Mucosa of stomach (tissue), 1 donor: ENCODE results near the gene TRAF7.

Source experiments
- H3K27me3 ChIP-seq: one replicate; pipeline ENCODE4 v1.7.0; 2013; ENCODE audit warnings: mild to moderate bottlenecking, low read length; ENCODE audit not compliant: control insufficient read depth, insufficient read depth
- H3K36me3 ChIP-seq: one replicate; pipeline ENCODE4 v1.7.0; 2013; ENCODE audit warnings: low read length; ENCODE audit not compliant: control insufficient read depth, insufficient read depth
- H3K4me1 ChIP-seq: one replicate; pipeline ENCODE4 v1.7.0; 2013; ENCODE audit warnings: mild to moderate bottlenecking, low read length; ENCODE audit not compliant: control insufficient read depth, insufficient read depth
- H3K4me3 ChIP-seq: one replicate; pipeline ENCODE4 v1.7.0; 2013; ENCODE audit warnings: low read length
- H3K9ac ChIP-seq: one replicate; pipeline ENCODE4 v1.7.0; 2013; ENCODE audit warnings: mild to moderate bottlenecking, low read length, moderate library complexity
- H3K9me3 ChIP-seq: one replicate; pipeline ENCODE4 v1.7.0; 2013; ENCODE audit warnings: mild to moderate bottlenecking, low read length, moderate library complexity; ENCODE audit not compliant: control insufficient read depth
- donor health status: Pancreatic carcinoma.

The TRAF7 gene

GRCh38 chr16:2166263-2167067 lies 10.9 kb downstream of the TRAF7 start:
- no peak overlapping the region for H3K9ac ChIP-seq
- peaks cover 10% of the 10 kb centered on the region for H3K36me3 ChIP-seq
- no peaks in the 10 kb centered on the region for H3K9me3 ChIP-seq
- no peak overlapping the region for H3K4me3 ChIP-seq
- peaks cover 29% of the 10 kb centered on the region for H3K4me1 ChIP-seq
- H3K27me3 ChIP-seq, result no peaks in the 10 kb centered on the region

- H3K9ac ChIP-seq, result no peak overlapping the region
- no peaks in the 10 kb centered on the region for H3K27me3 ChIP-seq
- no peaks in the 10 kb centered on the region for H3K9me3 ChIP-seq
- H3K4me3 ChIP-seq, result no peak overlapping the region
- H3K36me3 ChIP-seq, result peaks cover 10% of the 10 kb centered on the region
- peaks cover 22% of the 10 kb centered on the region for H3K4me1 ChIP-seq
Observed at GRCh38 chr16:2167068-2167638, 11.6 kb downstream of the TRAF7 start.

- Histone ChIP-seq H3K9ac (no peak overlapping the region), H3K27me3 (no peaks in the 10 kb centered on the region), H3K9me3 (no peaks in the 10 kb centered on the region), H3K36me3 (peaks cover 16% of the 10 kb centered on the region), H3K4me1 (peaks cover 7% of the 10 kb centered on the region), H3K4me3 (no peak overlapping the region)
Observed at GRCh38 chr16:2170080-2170479, 14.5 kb downstream of the TRAF7 start.

- H3K27me3 ChIP-seq, result no peaks in the 10 kb centered on the region
- H3K4me1 ChIP-seq, result peaks cover 7% of the 10 kb centered on the region
- peaks cover 16% of the 10 kb centered on the region for H3K36me3 ChIP-seq
- no peak overlapping the region for H3K4me3 ChIP-seq
- no peaks in the 10 kb centered on the region for H3K9me3 ChIP-seq
- no peak overlapping the region for H3K9ac ChIP-seq
Observed at GRCh38 chr16:2170587-2171435, 15.2 kb downstream of the TRAF7 start.

- Histone ChIP-seq H3K36me3 (peaks cover 10% of the 10 kb centered on the region), H3K9me3 (no peaks in the 10 kb centered on the region), H3K4me3 (no peak overlapping the region), H3K27me3 (no peaks in the 10 kb centered on the region), H3K4me1 (peaks cover 7% of the 10 kb centered on the region), H3K9ac (no peak overlapping the region)
Observed at GRCh38 chr16:2171601-2172178, 16.1 kb downstream of the TRAF7 start.

- peaks cover 7% of the 10 kb centered on the region for H3K4me1 ChIP-seq
- H3K27me3 ChIP-seq, result no peaks in the 10 kb centered on the region
- H3K9ac ChIP-seq, result no peak overlapping the region
- no peak overlapping the region for H3K4me3 ChIP-seq
- peaks cover 9% of the 10 kb centered on the region for H3K36me3 ChIP-seq
- H3K9me3 ChIP-seq, result no peaks in the 10 kb centered on the region
Observed at GRCh38 chr16:2172688-2173335, 17.2 kb downstream of the TRAF7 start.

GRCh38 chr16:2173366-2173765 lies 17.8 kb downstream of the TRAF7 start:
- H3K36me3 ChIP-seq, result peaks cover 6% of the 10 kb centered on the region
- no peak overlapping the region for H3K4me3 ChIP-seq
- no peaks in the 10 kb centered on the region for H3K9me3 ChIP-seq
- no peak overlapping the region for H3K9ac ChIP-seq
- H3K4me1 ChIP-seq, result peaks cover 7% of the 10 kb centered on the region
- no peaks in the 10 kb centered on the region for H3K27me3 ChIP-seq

- Histone ChIP-seq H3K9ac (no peak overlapping the region), H3K27me3 (no peaks in the 10 kb centered on the region), H3K36me3 (peaks cover 6% of the 10 kb centered on the region), H3K4me1 (peaks cover 7% of the 10 kb centered on the region), H3K4me3 (no peak overlapping the region), H3K9me3 (no peaks in the 10 kb centered on the region)
Observed at GRCh38 chr16:2173916-2174315, 18.3 kb downstream of the TRAF7 start.

GRCh38 chr16:2174396-2175131 lies 19.0 kb downstream of the TRAF7 start:
- H3K36me3 ChIP-seq, result peaks cover 6% of the 10 kb centered on the region
- no peak overlapping the region for H3K4me3 ChIP-seq
- H3K9me3 ChIP-seq, result no peaks in the 10 kb centered on the region

GRCh38 chr16:2175454-2175853 lies 19.9 kb downstream of the TRAF7 start:
- Histone ChIP-seq H3K4me3 (no peak overlapping the region), H3K9ac (no peak overlapping the region), H3K36me3 (peaks cover 6% of the 10 kb centered on the region), H3K4me1 (peaks cover 7% of the 10 kb centered on the region), H3K9me3 (no peaks in the 10 kb centered on the region), H3K27me3 (no peaks in the 10 kb centered on the region)

More at GRCh38 chr16:2174396-2175131, 19.0 kb downstream of the TRAF7 start:
- no peak overlapping the region for H3K9ac ChIP-seq
- H3K27me3 ChIP-seq, result no peaks in the 10 kb centered on the region
- peaks cover 7% of the 10 kb centered on the region for H3K4me1 ChIP-seq

- H3K4me1 ChIP-seq, result peaks cover 7% of the 10 kb centered on the region
- peaks cover 6% of the 10 kb centered on the region for H3K36me3 ChIP-seq
- H3K4me3 ChIP-seq, result no peak overlapping the region
- H3K9me3 ChIP-seq, result no peaks in the 10 kb centered on the region
- no peak overlapping the region for H3K9ac ChIP-seq
- H3K27me3 ChIP-seq, result no peaks in the 10 kb centered on the region
Observed at GRCh38 chr16:2176047-2176446, 20.5 kb downstream of the TRAF7 start.
